Measurements from ENCODE around the gene HECTD3. TPM values are rescaled to one million over a fixed set of nuclear protein-coding genes. Genes with fewer than 3 reads are reported as not detected.

The HECTD3 gene
- total RNA-seq, 3 donors from 2014 or later = 32.8 to 45.8 (median 33.4) TPM

DNA sequence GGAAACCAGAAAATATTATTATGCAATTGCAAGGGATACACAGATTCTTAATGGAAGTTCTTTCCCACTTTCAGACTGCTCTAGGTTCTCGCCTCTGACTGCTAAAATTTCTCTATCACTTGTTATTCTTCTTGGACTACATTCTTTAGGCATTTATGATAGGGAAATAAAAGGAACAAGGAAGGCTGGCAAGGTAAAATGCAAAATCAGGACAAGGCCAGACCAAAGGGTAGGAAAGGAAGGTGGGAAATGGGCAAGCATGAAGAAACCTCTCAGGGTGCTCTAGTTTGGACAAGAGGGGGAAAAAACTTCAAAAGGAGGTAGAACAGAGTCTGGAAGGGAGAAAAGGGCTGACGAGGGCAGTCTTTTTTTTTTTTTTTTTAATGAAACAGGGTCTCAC is 27.1 kb upstream of the HECTD3 start:
- no peaks in the 10 kb centered on the region for H3K36me3 ChIP-seq
- no peak overlapping the region for H3K4me3 ChIP-seq
- TF ChIP-seq POLR2AphosphoS5 (IDR thresholded peaks at IDR 0.05) = no peak
- TF ChIP-seq, protein P1, sequence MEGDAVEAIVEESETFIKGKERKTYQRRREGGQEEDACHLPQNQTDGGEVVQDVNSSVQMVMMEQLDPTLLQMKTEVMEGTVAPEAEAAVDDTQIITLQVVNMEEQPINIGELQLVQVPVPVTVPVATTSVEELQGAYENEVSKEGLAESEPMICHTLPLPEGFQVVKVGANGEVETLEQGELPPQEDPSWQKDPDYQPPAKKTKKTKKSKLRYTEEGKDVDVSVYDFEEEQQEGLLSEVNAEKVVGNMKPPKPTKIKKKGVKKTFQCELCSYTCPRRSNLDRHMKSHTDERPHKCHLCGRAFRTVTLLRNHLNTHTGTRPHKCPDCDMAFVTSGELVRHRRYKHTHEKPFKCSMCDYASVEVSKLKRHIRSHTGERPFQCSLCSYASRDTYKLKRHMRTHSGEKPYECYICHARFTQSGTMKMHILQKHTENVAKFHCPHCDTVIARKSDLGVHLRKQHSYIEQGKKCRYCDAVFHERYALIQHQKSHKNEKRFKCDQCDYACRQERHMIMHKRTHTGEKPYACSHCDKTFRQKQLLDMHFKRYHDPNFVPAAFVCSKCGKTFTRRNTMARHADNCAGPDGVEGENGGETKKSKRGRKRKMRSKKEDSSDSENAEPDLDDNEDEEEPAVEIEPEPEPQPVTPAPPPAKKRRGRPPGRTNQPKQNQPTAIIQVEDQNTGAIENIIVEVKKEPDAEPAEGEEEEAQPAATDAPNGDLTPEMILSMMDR (IDR thresholded peaks at IDR 0.05) = no peak
- no peak for TF ChIP-seq POLR2A (IDR thresholded peaks at IDR 0.05)
- no peak for DNase-seq (ENCODE audit: low spot score in 2 of 2)
- H3K9me3 ChIP-seq = no peaks in the 10 kb centered on the region
- intact Hi-C loops (cut with DNase I; ENCODE audit: low total_unique reads) = no loop called here
- no peak overlapping the region for H3K27ac ChIP-seq
- no peaks in the 10 kb centered on the region for H3K4me1 ChIP-seq
- no peaks in the 10 kb centered on the region for H3K27me3 ChIP-seq

DNA sequence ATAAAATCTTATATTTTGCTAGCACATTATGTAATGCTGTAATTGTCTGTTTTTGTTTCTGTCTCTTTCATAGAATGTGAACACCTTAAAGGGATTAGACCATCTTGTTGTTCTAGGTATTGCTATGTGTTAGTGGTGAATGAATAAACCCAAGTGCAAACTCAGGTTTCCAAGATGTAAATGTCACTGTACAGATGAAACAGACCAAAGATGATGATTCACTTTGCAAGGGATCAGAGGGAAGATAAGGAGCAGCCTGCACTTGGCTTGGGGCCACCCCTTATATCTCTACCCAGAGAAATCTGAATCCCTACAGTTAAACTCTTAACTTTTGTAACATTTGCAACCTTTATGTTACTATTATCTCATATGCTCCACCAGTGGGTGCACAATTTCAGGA is 26.3 kb upstream of the HECTD3 start:
- no peak for DNase-seq (ENCODE audit: low spot score in 2 of 2)
- no peak overlapping the region for H3K27ac ChIP-seq
- no peaks in the 10 kb centered on the region for H3K27me3 ChIP-seq
- no peaks in the 10 kb centered on the region for H3K36me3 ChIP-seq
- intact Hi-C loops (cut with DNase I; ENCODE audit: low total_unique reads) = no loop called here
- no peak overlapping the region for H3K4me3 ChIP-seq
- no peak for TF ChIP-seq POLR2A (IDR thresholded peaks at IDR 0.05)
- no peak for TF ChIP-seq POLR2AphosphoS5 (IDR thresholded peaks at IDR 0.05)
- TF ChIP-seq, protein P1 (IDR thresholded peaks at IDR 0.05) = no peak
- H3K4me1 ChIP-seq = no peaks in the 10 kb centered on the region
- H3K9me3 ChIP-seq = no peaks in the 10 kb centered on the region

DNA sequence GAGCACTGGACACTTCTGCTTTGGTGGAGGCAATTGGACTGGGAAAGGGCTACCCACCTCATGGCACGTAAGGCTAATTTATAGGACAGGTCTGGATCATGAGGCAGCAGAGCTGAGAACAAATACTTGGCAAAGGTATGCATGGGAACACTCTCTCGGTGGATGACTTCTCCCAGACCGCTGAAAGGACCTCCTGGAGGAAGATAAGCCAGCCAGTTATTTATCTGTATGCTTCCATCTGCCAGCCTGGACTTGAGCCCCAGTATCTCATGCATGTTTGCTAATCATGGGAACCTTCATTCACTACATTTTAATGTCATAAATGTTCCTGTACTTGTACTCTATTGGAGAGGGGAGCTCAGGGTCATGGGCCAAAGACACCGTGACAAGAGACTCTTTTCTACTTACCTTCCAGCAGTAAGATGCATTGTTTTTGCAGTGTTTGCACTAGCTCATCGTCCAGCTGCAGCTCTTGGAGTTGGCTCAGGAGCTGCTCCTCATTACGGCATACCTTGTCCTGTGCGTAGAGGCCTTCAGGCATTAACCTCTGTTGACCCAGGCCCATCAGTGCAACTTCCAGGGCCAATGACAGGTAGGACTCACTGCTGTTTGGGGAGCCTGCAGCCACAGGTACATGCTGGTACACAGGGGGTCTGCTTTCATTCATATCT is 24.6 kb upstream of the HECTD3 start:
- Histone ChIP-seq H3K9me3 (no peaks in the 10 kb centered on the region), H3K36me3 (no peaks in the 10 kb centered on the region), H3K4me1 (no peaks in the 10 kb centered on the region), H3K27me3 (no peaks in the 10 kb centered on the region), H3K27ac (no peak overlapping the region), H3K4me3 (no peak overlapping the region)
- TF ChIP-seq POLR2AphosphoS5 (IDR thresholded peaks at IDR 0.05) = no peak
- TF ChIP-seq POLR2A (IDR thresholded peaks at IDR 0.05) = no peak
- TF ChIP-seq, protein P1 (IDR thresholded peaks at IDR 0.05) = no peak
- no peak for DNase-seq (ENCODE audit: low spot score in 2 of 2)
- intact Hi-C loops (cut with DNase I; ENCODE audit: low total_unique reads) = no loop called here

DNA sequence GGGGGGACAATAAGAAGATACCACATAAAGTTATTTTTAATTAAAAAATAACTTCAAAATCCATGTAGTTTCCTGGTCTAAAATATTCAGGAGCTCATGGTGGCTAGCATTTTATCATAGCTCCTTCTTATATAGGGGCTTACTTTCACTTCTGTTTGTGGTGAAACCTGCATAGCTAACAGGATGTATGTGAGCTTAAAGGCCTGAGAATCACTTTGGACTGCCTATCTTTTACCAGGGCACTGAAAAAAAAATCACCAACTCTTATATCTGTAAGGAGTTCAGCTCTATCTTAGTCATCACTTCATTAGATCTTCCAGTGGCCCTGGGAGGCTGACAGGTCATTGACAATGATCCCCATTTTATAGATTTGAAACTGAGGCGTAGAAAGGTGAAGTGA is 22.2 kb upstream of the HECTD3 start:
- H3K27ac ChIP-seq = no peak overlapping the region
- no peak for DNase-seq (ENCODE audit: low spot score in 2 of 2)
- TF ChIP-seq POLR2A (IDR thresholded peaks at IDR 0.05) (no peak), POLR2AphosphoS5 (IDR thresholded peaks at IDR 0.05) (no peak)
- TF ChIP-seq, protein P1 (IDR thresholded peaks at IDR 0.05) = no peak
- H3K9me3 ChIP-seq = no peaks in the 10 kb centered on the region
- H3K4me1 ChIP-seq = no peaks in the 10 kb centered on the region
- no peaks in the 10 kb centered on the region for H3K27me3 ChIP-seq
- intact Hi-C loops (cut with DNase I; ENCODE audit: low total_unique reads) = no loop called here
- no peak overlapping the region for H3K4me3 ChIP-seq
- no peaks in the 10 kb centered on the region for H3K36me3 ChIP-seq

DNA sequence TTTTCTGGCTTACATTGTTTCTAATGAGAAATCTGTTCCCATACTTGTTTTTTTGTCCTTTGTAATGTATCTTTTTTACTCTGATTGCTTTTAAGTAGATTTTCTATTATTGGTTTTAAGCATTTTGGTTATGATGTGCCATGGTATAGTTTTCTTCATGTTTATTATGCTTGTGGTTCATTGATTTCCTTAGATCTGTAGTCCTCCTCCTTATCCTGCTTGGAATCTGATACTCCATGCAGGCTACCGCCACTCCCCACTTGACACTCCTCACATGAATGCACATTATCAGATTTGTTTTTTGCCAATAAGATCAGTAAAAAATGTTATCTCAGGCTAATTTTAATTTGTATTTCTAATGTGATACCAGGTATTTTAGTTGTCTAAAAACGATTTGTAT is 21.7 kb upstream of the HECTD3 start:
- Histone ChIP-seq H3K36me3 (no peaks in the 10 kb centered on the region), H3K4me3 (no peak overlapping the region), H3K27me3 (no peaks in the 10 kb centered on the region), H3K27ac (no peak overlapping the region), H3K9me3 (no peaks in the 10 kb centered on the region), H3K4me1 (no peaks in the 10 kb centered on the region)
- DNase-seq (ENCODE audit: low spot score in 2 of 2) = no peak
- intact Hi-C loops (cut with DNase I; ENCODE audit: low total_unique reads) = no loop called here
- TF ChIP-seq POLR2AphosphoS5 (IDR thresholded peaks at IDR 0.05) (no peak), POLR2A (IDR thresholded peaks at IDR 0.05) (no peak)
- TF ChIP-seq, protein P1 (IDR thresholded peaks at IDR 0.05) = no peak

Measured in breast epithelium (tissue), 4 donors.